LNCaP clone FGC (cell line): ENCODE results near the gene CD226.
"Not testable (repeated sequence)": the region's sequence is repeated elsewhere in the genome, so short reads cannot be mapped to it uniquely, and the experiment has no call there.

Experiments
- DNase-seq: peaks from one replicate; pipeline ENCODE4 v3.0.0-alpha.2; 2011; ENCODE audit warnings: low read depth
- H3K4me3 ChIP-seq: 2 replicates; pipeline ENCODE4 v1.5.1; 2011; ENCODE audit warnings: mild to moderate bottlenecking, low read depth, low read length, control low read depth
- CTCF ChIP-seq: IDR thresholded peaks from 2 replicates; pipeline ENCODE4 v1.5.1; 2012; ENCODE audit warnings: mild to moderate bottlenecking; ENCODE audit not compliant: control insufficient read depth, insufficient read depth; ENCODE audit errors: extremely low read depth

Gene CD226

GRCh38 chr18:69908838-69909237 lies 38.8 kb downstream of the CD226 start:
- no peak for DNase-seq
- H3K4me3 ChIP-seq: no peak overlapping the region
- TF ChIP-seq CTCF: no peak

- no peak for DNase-seq
- no peak for TF ChIP-seq CTCF
- no peak overlapping the region for H3K4me3 ChIP-seq
Observed at GRCh38 chr18:69906765-69907164, 40.9 kb downstream of the CD226 start.

GRCh38 chr18:69900941-69901340 lies 46.7 kb downstream of the CD226 start:
- no peak for DNase-seq
- TF ChIP-seq CTCF: no peak
- H3K4me3 ChIP-seq: no peak overlapping the region

GRCh38 chr18:69899154-69899923 lies 48.3 kb downstream of the CD226 start:
- DNase-seq: not testable (repeated sequence)

GRCh38 chr18:69898241-69898861 lies 49.3 kb downstream of the CD226 start:
- TF ChIP-seq CTCF: no peak
- no peak for DNase-seq
- no peak overlapping the region for H3K4me3 ChIP-seq

More at GRCh38 chr18:69899154-69899923, 48.3 kb downstream of the CD226 start:
- not testable (repeated sequence) for H3K4me3 ChIP-seq

- DNase-seq: no peak
- no peak overlapping the region for H3K4me3 ChIP-seq
- TF ChIP-seq CTCF: no peak
Observed at GRCh38 chr18:69897397-69898108, 50.1 kb downstream of the CD226 start.
